ENCODE results near the gene OR1A2. TPM values are rescaled to one million over a fixed set of nuclear protein-coding genes. Genes with fewer than 3 reads are reported as not detected.
"Not testable (repeated sequence)": the region's sequence is repeated elsewhere in the genome, so short reads cannot be mapped to it uniquely, and the experiment has no call there.

Gene OR1A2, protein sequence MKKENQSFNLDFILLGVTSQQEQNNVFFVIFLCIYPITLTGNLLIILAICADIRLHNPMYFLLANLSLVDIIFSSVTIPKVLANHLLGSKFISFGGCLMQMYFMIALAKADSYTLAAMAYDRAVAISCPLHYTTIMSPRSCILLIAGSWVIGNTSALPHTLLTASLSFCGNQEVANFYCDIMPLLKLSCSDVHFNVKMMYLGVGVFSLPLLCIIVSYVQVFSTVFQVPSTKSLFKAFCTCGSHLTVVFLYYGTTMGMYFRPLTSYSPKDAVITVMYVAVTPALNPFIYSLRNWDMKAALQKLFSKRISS
- not detected for polyA plus RNA-seq (2013, experiment 1 of 2; ENCODE audit: insufficient read length)
- not detected for polyA plus RNA-seq (2013, experiment 2 of 2; ENCODE audit: insufficient read length)

DNA sequence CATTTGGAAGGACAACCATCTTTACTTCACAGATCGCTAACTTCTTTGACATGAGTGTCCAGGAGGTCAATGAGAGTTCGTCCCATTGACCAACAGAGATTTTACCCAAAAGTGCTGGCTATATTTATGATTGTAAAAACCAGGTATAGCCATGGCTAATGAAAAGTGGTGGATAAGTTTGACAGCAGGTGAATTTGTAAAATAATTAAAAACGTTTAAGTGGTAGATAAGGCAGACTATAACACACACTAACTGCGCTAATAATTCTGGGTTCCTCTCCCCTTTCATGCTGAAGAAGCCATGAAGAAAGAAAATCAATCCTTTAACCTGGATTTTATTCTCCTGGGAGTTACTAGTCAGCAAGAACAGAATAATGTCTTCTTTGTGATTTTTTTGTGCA lies at the start of gene OR1A2:
Gene OR1A2 (plus strand): TSS at position 301 of the 400 bp plus-strand sequence. CDS start 0 bp downstream, at position 301.
- no peak for DNase-seq

DNA sequence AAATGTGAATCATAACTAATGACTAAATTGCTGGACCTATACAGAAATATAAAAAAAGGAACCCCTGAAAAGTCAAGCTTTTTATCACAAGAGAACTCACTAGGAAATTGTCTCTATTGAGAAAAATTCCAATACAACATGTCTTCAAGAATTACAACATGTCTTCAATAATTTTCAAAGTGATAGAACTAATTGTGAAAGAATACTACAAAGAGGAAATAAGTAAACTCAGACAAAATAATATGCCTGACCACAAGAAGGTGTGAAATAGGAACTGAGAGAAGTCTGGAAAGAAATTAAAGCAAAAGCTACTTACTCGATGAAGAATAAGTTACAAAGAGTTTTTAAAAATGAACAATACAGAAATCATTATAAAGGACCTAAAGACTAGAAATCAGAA lies 40.1 kb upstream of the OR1A2 start:
- no peak for DNase-seq

DNA sequence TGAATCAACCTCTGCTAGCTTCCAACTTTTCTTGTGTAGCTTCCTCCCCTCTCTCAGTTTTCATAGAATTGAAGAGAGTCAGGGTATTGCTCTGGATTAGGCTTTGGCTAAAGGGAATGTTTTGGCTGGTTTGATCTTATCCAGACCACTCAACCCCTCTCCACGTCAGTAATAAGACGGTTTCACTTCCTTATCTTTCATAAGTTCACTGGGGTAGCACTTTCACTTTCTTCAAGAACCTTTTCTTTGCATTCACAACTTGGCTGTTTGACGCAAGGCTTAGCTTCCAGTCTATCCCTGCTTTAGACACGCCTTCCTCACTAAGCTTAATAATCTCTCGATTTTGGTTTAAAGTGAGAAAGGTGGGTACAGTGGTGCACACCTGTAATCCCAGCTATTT lies 29.7 kb upstream of the OR1A2 start:
- DNase-seq: no peak

DNA sequence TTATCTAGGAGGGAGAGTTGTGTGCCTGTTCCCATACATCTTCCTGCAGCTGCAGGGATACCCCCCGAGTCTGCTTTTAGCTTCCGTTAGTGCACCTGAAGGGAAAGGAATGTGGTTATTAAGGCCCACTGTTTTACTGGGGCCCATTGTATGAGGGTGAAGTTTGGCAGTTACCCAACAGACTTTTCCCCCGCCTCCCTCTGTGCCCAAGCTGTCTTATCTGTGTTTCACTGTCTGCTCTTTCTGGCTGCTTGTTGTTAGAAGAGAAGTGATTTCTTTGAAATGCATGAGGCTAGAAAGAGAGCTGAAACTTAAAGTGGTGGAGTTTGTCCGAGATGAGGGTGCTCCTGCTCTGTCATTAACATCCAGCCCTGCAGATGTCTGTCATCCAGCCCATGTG lies 7.4 kb upstream of the OR1A2 start:
- no peak for DNase-seq

DNA sequence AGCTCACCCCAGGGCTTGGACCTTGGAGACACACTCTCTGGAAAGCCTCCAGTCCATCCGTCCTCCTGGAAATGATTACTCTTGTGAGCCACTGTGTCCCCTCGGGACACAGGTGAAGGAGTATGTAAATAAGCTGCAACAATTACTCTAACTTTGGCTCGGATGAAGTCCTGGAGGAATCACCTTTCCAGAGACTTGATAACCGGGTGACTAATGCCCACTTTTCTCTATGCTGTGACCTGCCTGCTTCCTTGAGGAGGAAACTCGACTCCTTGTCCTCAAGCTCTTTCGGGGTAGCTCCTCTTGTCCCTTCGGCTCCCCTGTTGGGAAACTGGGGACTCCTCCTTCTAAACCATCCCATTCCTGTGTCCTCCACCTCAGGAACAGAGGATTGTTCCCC lies 10.0 kb downstream of the OR1A2 start, which contains the start of gene OR1A1:
Gene OR1A1 (plus strand): TSS at position 301 of the 400 bp plus-strand sequence. CDS start 7,954 bp downstream, outside the sequence.
- DNase-seq: no peak

DNA sequence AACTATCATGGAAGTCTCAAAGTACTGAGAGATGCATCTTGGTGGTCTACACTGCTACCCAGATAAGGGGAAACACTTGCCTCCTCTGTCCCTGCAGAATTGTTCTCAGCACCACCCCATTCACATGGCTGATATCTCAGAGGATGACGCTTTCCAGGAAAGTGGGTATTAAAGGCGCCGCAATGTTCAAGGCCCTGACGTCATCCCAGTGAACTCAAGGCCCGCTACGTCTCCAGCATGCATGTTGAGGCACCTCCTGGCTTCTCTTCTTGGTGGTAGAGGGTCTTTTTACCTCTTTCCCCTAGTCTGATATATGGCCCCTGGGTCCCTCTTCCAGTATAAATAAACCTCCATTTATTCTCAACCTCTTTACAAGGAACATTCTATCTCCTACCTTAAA lies 11.2 kb downstream of the OR1A2 start:
- no peak for DNase-seq

DNA sequence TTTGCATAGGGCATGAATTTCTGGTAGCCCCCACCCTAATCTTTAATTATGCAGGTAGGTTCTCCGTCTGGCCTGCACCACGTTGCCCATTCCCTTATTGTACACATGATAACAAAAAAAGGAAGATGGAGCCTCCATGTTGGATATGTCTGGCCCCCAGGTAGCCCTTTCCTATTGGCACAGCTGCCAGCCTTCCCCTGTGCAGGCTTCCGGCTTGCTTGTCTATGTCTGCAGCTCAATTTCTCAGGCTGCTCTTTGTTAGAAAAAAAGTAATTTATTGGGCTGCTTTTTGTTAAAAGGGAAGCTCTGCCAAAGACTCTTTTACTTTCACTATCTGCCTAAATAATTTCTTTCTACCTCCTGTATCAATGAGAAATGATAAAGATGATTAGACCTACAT lies 15.7 kb downstream of the OR1A2 start:
- DNase-seq: no peak

DNA sequence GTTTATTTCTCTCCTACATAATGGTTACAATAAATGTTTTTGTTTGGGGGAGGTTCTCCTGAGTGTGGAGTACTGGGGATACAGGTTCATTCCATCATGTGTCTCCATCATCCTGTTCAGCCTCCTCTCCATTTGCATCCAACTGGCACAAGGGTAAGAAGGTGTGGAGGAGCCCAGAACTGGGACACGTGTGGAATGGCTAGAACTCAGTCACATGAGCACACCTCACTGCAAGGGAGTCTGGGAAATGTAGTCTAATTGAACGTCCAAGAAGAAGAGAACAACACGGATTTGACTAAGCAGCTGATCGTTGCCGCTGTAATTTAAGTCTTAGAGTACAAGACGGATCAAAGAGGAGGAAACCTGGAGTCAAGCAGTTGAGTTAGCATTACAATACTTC lies 16.3 kb downstream of the OR1A2 start:
- no peak for DNase-seq

DNA sequence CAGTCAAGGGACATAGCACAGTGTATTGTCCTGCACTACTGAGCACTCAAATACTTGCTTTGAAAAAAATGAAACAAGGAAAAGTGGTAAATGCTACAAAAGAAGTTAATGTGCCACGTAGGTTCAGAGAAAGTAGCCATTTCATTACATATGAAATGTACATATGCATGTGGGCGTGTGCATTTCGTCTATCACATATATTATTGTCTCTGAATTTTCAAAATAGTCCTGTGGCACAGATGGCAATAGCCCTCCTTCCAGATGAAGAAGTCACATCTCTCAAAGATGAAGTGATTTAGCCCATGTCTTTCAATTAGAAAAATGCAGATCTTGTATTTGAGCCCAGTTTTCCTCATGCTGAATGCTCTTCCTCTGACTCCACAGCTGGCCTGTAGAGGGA lies 22.7 kb downstream of the OR1A2 start:
- DNase-seq: not testable (repeated sequence)

DNA sequence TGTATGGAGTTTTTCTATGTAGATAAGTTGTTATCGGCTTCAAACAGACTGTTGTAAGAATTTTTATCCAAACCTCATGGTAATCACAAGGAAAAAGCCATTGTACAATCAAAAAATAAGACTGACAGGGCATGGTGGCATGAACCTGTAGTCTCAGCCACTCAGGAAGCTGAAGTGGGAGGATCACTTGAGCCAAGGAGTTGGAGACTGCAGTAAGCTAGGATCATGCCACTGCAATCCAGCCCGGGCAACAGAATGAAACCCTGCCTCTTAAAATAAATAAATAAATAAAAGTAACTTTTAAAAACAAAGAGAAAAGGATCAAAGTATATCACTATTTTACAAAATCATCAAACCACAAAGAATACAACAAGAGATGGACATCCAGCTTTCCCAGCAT lies 24.5 kb downstream of the OR1A2 start:
- no peak for DNase-seq

DNA sequence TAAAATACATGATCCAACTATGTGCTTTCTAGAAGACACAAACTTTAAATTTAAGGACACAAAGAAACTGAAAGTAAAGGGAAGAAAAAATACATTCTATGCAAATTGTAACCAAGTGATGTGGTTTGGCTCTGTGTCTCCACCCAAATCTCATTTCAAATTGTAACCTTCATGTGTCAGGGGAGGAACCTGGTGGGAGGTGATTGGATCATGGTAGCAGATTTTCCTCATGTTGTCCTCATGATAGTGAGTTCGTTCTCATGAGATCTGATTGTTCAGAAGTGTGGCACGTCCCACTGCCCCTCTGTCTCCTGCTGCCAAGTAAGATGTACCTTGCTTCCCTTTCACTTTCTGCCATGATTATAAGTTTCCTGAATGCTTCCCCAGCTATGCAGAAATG lies 25.2 kb downstream of the OR1A2 start:
- no peak for DNase-seq

DNA sequence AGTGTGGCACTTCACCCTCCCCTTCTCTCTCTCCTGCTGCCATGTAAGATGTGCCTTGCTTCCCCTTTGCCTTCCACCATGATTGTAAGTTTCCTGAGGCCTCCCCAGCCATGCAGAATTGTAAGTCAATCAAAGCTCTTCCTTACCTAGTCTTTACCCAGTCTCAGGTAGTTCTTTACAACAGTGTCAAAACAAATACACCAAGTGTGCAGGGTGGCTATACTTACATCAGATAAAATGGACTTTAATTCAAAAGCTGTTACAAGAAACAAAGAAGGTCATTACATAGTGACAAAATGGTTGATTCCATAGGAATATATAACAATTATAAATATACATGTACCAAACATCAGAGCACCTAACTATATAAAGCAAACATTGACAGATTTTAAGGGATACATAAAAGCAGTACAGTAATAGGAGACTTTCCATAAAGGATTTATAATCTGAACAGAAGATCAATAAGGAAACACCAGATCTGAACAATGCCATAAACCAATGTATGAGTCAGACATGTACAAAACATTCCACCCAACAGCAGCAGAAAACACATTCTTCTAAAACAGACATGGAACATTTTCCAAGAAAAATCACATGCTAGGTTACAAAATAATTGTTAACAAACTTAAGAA lies 27.5 kb downstream of the OR1A2 start:
- DNase-seq: not testable (repeated sequence)

DNA sequence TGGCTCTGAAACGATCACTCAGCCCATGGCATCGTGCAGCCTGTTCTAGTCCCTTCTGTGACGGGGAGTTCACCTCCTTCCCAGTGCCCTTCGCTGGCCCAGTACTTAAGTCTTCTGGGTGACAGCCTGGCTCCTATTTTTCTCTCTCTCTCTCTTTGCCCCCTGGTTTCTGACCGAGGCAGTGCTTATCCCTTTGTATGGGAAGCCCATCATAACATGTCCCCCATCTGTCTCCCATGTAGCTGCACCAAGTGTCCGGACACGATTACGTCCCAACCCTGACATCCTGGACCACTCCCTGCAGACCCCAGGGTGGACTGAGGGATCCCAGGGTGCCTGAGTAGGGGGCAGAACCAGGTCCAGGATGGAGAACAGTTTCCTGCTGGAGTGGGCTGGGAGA lies 35.0 kb downstream of the OR1A2 start:
- DNase-seq: not testable (repeated sequence)

DNA sequence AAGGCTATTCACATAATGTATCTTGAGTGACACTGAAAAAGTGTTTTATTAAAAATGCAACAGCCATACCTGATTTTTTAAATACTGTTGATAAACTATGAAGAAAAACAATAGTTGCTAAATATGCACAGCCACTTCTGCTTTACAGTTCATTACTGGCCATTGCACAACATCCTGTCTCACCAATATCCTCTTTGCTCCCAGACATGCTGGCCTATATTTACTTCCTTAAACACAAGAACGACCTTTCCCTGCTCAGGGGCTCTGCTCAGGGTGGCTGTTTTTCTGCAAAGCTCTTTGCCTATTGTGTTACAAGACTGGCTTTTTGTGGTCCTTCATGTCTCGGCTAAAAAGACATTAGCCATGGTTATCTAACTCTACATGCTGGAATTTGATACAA lies 41.4 kb downstream of the OR1A2 start:
- not testable (repeated sequence) for DNase-seq

DNA sequence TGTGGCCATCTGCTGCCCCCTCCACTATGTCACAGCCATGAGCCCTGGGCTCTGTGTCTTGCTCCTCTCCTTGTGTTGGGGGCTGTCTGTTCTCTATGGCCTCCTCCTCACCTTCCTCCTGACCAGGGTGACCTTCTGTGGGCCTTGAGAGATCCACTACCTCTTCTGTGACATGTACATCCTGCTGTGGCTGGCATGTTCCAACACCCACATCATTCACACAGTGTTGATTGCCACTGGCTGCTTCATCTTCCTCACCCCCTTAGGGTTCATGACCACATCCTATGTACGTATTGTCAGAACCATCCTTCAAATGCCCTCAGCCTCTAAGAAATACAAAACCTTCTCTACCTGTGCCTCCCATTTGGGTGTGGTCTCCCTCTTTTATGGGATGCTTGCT lies 43.7 kb downstream of the OR1A2 start:
- DNase-seq: not testable (repeated sequence)

DNA sequence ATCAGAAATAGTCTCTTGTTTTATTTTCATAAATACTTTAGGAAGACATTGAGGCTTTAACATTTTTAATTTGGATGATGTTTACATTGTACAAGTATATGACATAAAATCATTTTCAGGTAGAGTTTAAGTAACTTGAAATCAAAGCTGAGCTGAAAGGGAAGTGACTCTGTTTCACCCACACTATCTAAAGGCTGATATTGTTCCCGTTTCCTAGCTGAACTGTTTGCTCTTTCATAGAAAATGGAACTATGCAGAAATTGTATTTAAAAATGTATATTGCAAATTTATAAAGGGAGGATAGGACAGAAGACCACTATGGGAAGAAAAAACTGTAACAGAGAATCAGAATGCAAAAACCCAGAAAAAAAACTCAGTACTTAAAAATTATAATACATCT lies 47.5 kb downstream of the OR1A2 start:
- not testable (repeated sequence) for DNase-seq

Measured in fibroblast of skin of back (primary cell).